Dermis blood vessel endothelial cell (primary cell): ENCODE measurements around the gene PCDHGB5. TPM values are rescaled to one million over a fixed set of nuclear protein-coding genes. Genes with fewer than 3 reads are reported as not detected.
"Not testable (repeated sequence)": the region's sequence is repeated elsewhere in the genome, so short reads cannot be mapped to it uniquely, and the experiment has no call there.

Source experiments
- DNase-seq: peaks from one replicate; pipeline ENCODE4 v3.0.0; 2010
- total RNA-seq: library from RNA; depleted of rRNA; stranded (reverse); fragments of >200 nt; gene quantifications from 2 replicates; pipeline ENCODE4 v1.2.3, GENCODE V29; 2014

The PCDHGB5 gene
- total RNA-seq = 11.9 and 16.7 TPM in 2 replicates

- DNase-seq = peak; percentile 68
Observed at GRCh38 chr5:141397756-141398551, at the start of gene PCDHGB5. Gene PCDHGB5 (plus strand): TSS chr5:141397947. CDS start chr5:141398128, 181 bp downstream.

- peak; percentile 62 for DNase-seq
Observed at GRCh38 chr5:141349917-141350619, 47.7 kb upstream of the PCDHGB5 start, which contains the start of gene PCDHGB1. Gene PCDHGB1 (plus strand): TSS chr5:141350099. CDS start chr5:141350261, 162 bp downstream.

- no peak for DNase-seq
Observed at GRCh38 chr5:141351591-141351990, 46.2 kb upstream of the PCDHGB5 start.

- peak; percentile 51 for DNase-seq
Observed at GRCh38 chr5:141354900-141355469, 42.8 kb upstream of the PCDHGB5 start, which contains the start of gene PCDHGA4. Gene PCDHGA4 (plus strand): TSS chr5:141355021. CDS start chr5:141355108, 87 bp downstream.

GRCh38 chr5:141355641-141356040 is 42.1 kb upstream of the PCDHGB5 start:
- no peak for DNase-seq

GRCh38 chr5:141356133-141356532 is 41.6 kb upstream of the PCDHGB5 start:
- DNase-seq = no peak

GRCh38 chr5:141356950-141357349 is 40.8 kb upstream of the PCDHGB5 start:
- no peak for DNase-seq

GRCh38 chr5:141359790-141360426 is 37.8 kb upstream of the PCDHGB5 start, which contains the start of gene PCDHGB2:
Gene PCDHGB2 (plus strand): TSS chr5:141359994. CDS start chr5:141360136, 142 bp downstream.
- peak; percentile 70 for DNase-seq

- no peak for DNase-seq
Observed at GRCh38 chr5:141360685-141361084, 37.1 kb upstream of the PCDHGB5 start.

- DNase-seq = no peak
Observed at GRCh38 chr5:141362719-141363118, 35.0 kb upstream of the PCDHGB5 start.

GRCh38 chr5:141363952-141364660 is 33.6 kb upstream of the PCDHGB5 start, which contains the start of gene PCDHGA5:
Gene PCDHGA5 (plus strand): TSS chr5:141364162. CDS start chr5:141364331, 169 bp downstream.
- peak; percentile 32 for DNase-seq

GRCh38 chr5:141366016-141366896 is 31.5 kb upstream of the PCDHGB5 start:
- no peak for DNase-seq

- DNase-seq = peak; percentile 72
Observed at GRCh38 chr5:141369994-141370848, 27.5 kb upstream of the PCDHGB5 start, which contains the start of gene PCDHGB3. Gene PCDHGB3 (plus strand): TSS chr5:141370242. CDS start chr5:141370395, 153 bp downstream.

- DNase-seq = no peak
Observed at GRCh38 chr5:141371572-141372475, 25.9 kb upstream of the PCDHGB5 start.

- DNase-seq = peak; percentile 56
Observed at GRCh38 chr5:141373673-141374317, 24.0 kb upstream of the PCDHGB5 start, which contains the start of gene PCDHGA6. Gene PCDHGA6 (plus strand): TSS chr5:141373891. CDS start chr5:141374084, 193 bp downstream.

GRCh38 chr5:141374627-141375026 is 23.1 kb upstream of the PCDHGB5 start:
- no peak for DNase-seq

- not testable (repeated sequence) for DNase-seq
Observed at GRCh38 chr5:141375444-141376155, 22.1 kb upstream of the PCDHGB5 start.
